Hypothalamus (tissue), 51 donors: Measurements from ENCODE around the gene ARMH2.
A peak's percentile ranks its signal among the peaks of the same experiment; 100 is the strongest.

Experiments used
- DNase-seq, 51 donors: peaks; one replicate each; lab custom pipeline; 2025; lab: John Stamatoyannopoulos, UW

Gene ARMH2

GRCh38 chr6:24798740-24799540, at the start of gene ARMH2:
Gene ARMH2, minus strand, starts transcription at chr6:24798917. Its CDS starts 60 bp downstream, at chr6:24798857.
- peak in 1 of 51 donors; percentile 8 for DNase-seq

GRCh38 chr6:24848461-24848860, 49.7 kb upstream of the ARMH2 start:
- DNase-seq: peak in 10 of 51 donors; percentile 14 to 74 (median 26)

- peak in 1 of 51 donors; percentile 11 for DNase-seq
Observed at GRCh38 chr6:24847402-24847801, 48.7 kb upstream of the ARMH2 start.

GRCh38 chr6:24845578-24845977, 46.9 kb upstream of the ARMH2 start:
- DNase-seq: no peak

GRCh38 chr6:24844903-24845302, 46.2 kb upstream of the ARMH2 start:
- DNase-seq: no peak

GRCh38 chr6:24844061-24844460, 45.3 kb upstream of the ARMH2 start:
- DNase-seq: no peak

GRCh38 chr6:24840187-24840586, 41.5 kb upstream of the ARMH2 start:
- DNase-seq: no peak

- no peak for DNase-seq
Observed at GRCh38 chr6:24838994-24839393, 40.3 kb upstream of the ARMH2 start.

GRCh38 chr6:24838081-24838480, 39.4 kb upstream of the ARMH2 start:
- no peak for DNase-seq

GRCh38 chr6:24836109-24836508, 37.4 kb upstream of the ARMH2 start:
- DNase-seq: peak in 2 of 51 donors; percentile 42 to 59

- no peak for DNase-seq
Observed at GRCh38 chr6:24833711-24834386, 35.1 kb upstream of the ARMH2 start.

- DNase-seq: no peak
Observed at GRCh38 chr6:24832794-24833193, 34.1 kb upstream of the ARMH2 start.

GRCh38 chr6:24831771-24832716, 33.3 kb upstream of the ARMH2 start:
- no peak for DNase-seq

- DNase-seq: no peak
Observed at GRCh38 chr6:24829657-24830056, 30.9 kb upstream of the ARMH2 start.

- DNase-seq: no peak
Observed at GRCh38 chr6:24827970-24828369, 29.3 kb upstream of the ARMH2 start.

GRCh38 chr6:24827162-24827561, 28.4 kb upstream of the ARMH2 start:
- DNase-seq: peak in 1 of 51 donors; percentile 36

GRCh38 chr6:24825130-24825630, 26.5 kb upstream of the ARMH2 start:
- DNase-seq: no peak

GRCh38 chr6:24824142-24824938, 25.6 kb upstream of the ARMH2 start:
- DNase-seq: no peak

- DNase-seq: no peak
Observed at GRCh38 chr6:24823185-24823584, 24.5 kb upstream of the ARMH2 start.

- DNase-seq: no peak
Observed at GRCh38 chr6:24822696-24823095, 24.0 kb upstream of the ARMH2 start.
